ENCODE data around the gene THRA. TPM values are rescaled to one million over a fixed set of nuclear protein-coding genes. Genes with fewer than 3 reads are reported as not detected.

THRA gene
- total RNA-seq, 1 donor from 2014 or later, result 30.8 TPM

DNA sequence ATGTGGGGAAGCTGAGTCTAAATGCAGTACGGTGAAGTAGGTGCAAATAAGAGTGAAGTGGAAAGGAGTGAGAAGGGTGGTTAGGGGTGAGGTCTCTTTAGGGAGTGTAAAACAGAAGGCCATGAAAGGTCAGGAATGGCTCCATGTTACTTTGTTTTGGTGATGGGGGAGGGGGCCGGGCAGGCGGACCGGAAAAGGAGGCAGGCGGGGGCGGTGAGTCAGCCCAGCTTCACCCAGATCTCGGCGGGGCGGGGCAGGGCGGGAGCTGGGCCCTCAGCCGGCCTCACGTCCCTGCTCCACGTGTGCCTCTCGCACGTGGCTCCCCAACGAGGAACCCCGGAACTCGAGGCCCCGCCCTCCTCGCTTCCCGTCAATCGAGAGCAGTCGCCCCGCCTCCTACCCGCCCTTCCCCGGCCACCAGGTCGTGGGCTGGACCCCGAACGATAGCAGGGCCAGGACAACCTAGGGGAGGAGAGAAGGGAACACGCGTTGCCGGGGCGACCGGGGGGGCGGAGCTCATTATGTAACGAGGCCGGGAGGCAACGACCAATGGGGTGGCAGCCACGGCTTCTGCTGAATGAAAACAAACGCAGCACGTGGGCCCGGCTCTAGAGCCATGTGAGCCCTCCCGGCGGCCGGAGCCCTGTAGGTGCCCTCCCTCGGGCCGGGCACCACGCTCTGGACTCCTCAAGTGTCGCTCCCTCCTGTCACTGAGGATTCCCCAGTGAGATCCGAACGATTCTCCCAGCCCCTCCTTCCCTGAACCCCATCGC lies 36.3 kb downstream of the THRA start:
- Histone ChIP-seq H3K4me3 (ENCODE audit: low read length in 3 of 3) (peak overlapping the region; percentile 96 to 100 (median 100)), H3K4me1 (ENCODE audit: control insufficient read depth in 3 of 3, insufficient read depth in 3 of 3, low read length in 3 of 3) (peaks cover 75 to 88% (median 79%) of the 10 kb centered on the region in 3 donors), H3K27ac (ENCODE audit: low read depth, low read length) (peak overlapping the region; percentile 99), H3K9ac (ENCODE audit: low read depth in 1 of 3, low read length in 3 of 3) (peak overlapping the region; percentile 99 to 100 (median 100)), H3K36me3 (ENCODE audit: control insufficient read depth in 3 of 3, insufficient read depth in 3 of 3, low read length in 3 of 3) (peaks cover 33 to 56% (median 37%) of the 10 kb centered on the region in 3 donors), H3K27me3 (ENCODE audit: control insufficient read depth in 3 of 3, insufficient read depth in 3 of 3, low read length in 3 of 3) (no peaks in the 10 kb centered on the region), H3K9me3 (ENCODE audit: control insufficient read depth in 3 of 3, low read length in 3 of 3) (no peaks in the 10 kb centered on the region)

DNA sequence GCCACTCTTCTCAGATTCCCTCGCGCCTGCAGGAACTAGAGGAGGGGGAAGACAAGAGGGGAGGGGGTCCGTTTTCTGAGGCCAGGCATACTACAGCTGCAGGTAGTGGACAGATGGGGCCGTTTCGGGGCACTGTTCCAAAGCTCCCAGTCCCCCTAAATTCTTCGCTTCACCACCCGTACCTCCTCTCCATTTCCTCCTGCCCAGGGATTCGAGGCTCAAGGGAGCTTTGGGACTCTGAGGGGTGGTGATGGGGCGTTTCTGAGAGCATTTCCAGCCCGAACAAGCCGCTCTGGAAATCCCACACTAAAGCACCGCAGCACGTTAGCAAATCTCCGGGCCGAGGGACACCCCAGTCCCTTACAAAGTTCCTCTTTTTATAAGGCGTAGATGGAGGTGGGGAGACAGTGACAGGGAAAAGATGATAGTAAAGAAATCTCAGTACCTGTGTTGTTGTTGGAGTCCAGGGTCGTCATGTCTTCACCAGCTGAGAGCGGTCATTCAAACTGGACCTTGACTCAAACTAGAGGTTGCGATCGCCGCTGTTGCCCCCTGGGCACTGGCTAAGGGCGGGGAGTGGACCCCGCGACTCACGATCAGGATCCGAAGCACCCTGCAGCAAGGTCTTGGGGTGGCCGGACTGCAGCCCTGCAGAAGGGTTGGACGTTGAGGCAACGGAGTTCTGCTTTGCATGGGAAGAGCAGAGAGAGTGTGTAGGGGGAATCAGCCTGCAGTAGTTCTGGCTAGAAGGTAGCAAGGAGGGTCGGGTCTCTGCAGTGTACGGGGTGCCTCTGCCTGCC lies 37.1 kb downstream of the THRA start:
- Histone ChIP-seq H3K4me1 (ENCODE audit: control insufficient read depth in 3 of 3, insufficient read depth in 3 of 3, low read length in 3 of 3) (peaks cover 75 to 88% (median 79%) of the 10 kb centered on the region in 3 donors), H3K27me3 (ENCODE audit: control insufficient read depth in 3 of 3, insufficient read depth in 3 of 3, low read length in 3 of 3) (no peaks in the 10 kb centered on the region), H3K9ac (ENCODE audit: low read depth in 1 of 3, low read length in 3 of 3) (peak overlapping the region; percentile 99 to 100 (median 100)), H3K36me3 (ENCODE audit: control insufficient read depth in 3 of 3, insufficient read depth in 3 of 3, low read length in 3 of 3) (peaks cover 28 to 48% (median 29%) of the 10 kb centered on the region in 3 donors), H3K9me3 (ENCODE audit: control insufficient read depth in 3 of 3, low read length in 3 of 3) (no peaks in the 10 kb centered on the region), H3K4me3 (ENCODE audit: low read length in 3 of 3) (peak overlapping the region; percentile 96 to 100 (median 100)), H3K27ac (ENCODE audit: low read depth, low read length) (peak overlapping the region; percentile 99)

DNA sequence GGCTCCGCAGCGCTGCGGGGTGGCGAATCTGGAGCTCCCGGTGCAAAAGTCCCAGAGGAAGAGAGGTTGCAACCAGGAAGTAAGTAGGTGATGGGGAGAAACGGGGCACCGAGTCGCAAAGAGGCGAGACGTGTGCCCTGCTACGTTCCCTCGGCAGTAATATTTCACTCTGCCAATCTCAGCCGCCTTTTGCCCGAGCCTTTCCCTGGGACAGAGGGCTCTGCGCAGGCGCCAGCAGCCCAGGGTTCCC lies 37.6 kb downstream of the THRA start, which contains the start of gene NR1D1:
TSS of gene NR1D1 (minus strand) at position 171 of the 250 bp plus-strand sequence. CDS start 495 bp downstream, outside the sequence.
- no peaks in the 10 kb centered on the region for H3K27me3 ChIP-seq (ENCODE audit: control insufficient read depth in 3 of 3, insufficient read depth in 3 of 3, low read length in 3 of 3)
- no peaks in the 10 kb centered on the region for H3K9me3 ChIP-seq (ENCODE audit: control insufficient read depth in 3 of 3, low read length in 3 of 3)
- H3K4me1 ChIP-seq (ENCODE audit: control insufficient read depth in 3 of 3, insufficient read depth in 3 of 3, low read length in 3 of 3), result peaks cover 75 to 88% (median 79%) of the 10 kb centered on the region in 3 donors
- H3K27ac ChIP-seq (ENCODE audit: low read depth, low read length), result peak within 1 kb of the TSS; percentile 99
- peak within 1 kb of the TSS; percentile 96 to 100 (median 100) for H3K4me3 ChIP-seq (ENCODE audit: low read length in 3 of 3)
- peaks cover 23 to 43% (median 24%) of the 10 kb centered on the region in 3 donors for H3K36me3 ChIP-seq (ENCODE audit: control insufficient read depth in 3 of 3, insufficient read depth in 3 of 3, low read length in 3 of 3)
- H3K9ac ChIP-seq (ENCODE audit: low read depth in 1 of 3, low read length in 3 of 3), result peak within 1 kb of the TSS; percentile 99 to 100 (median 100)

DNA sequence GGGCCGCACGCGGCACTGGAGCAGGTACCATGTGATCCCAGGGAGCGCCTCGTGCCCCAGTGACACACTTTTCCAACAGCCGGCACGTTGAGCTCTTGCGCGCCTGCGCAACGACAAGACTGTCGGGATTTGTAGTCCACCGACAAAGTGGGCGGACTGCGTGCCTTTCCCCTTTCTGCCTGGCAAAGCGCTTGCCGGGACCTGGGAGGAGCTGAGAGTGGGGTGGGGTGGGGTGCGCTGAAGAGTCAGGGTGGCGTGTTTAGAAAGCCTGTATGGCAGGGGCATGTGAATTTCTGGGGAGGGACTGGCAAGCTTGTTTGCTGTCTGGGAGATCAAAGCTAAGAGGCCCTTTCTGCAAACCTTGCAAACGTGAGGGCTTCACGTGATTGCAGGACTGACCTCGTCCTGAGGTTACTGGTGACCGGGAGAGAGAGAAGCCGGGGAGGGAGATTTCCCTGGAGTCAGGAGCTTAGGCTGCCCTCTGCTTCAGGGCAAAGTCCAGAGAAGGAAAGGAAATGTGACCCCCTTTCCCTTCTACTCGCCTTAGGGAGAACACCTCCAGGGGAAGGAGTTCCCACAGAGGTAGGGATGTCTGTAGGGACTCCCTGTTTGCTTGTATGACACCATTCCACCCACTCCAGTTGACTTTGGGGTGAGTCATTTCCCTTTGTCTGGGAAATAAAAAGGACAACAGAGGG lies 38.1 kb downstream of the THRA start:
- H3K36me3 ChIP-seq (ENCODE audit: control insufficient read depth in 3 of 3, insufficient read depth in 3 of 3, low read length in 3 of 3), result peaks cover 19 to 38% (median 20%) of the 10 kb centered on the region in 3 donors
- H3K4me3 ChIP-seq (ENCODE audit: low read length in 3 of 3), result peak overlapping the region; percentile 96 to 100 (median 100)
- no peaks in the 10 kb centered on the region for H3K9me3 ChIP-seq (ENCODE audit: control insufficient read depth in 3 of 3, low read length in 3 of 3)
- no peaks in the 10 kb centered on the region for H3K27me3 ChIP-seq (ENCODE audit: control insufficient read depth in 3 of 3, insufficient read depth in 3 of 3, low read length in 3 of 3)
- peaks cover 75 to 88% (median 79%) of the 10 kb centered on the region in 3 donors for H3K4me1 ChIP-seq (ENCODE audit: control insufficient read depth in 3 of 3, insufficient read depth in 3 of 3, low read length in 3 of 3)
- H3K9ac ChIP-seq (ENCODE audit: low read depth in 1 of 3, low read length in 3 of 3), result peak overlapping the region; percentile 99 to 100 (median 100)
- peak overlapping the region; percentile 99 for H3K27ac ChIP-seq (ENCODE audit: low read depth, low read length)

DNA sequence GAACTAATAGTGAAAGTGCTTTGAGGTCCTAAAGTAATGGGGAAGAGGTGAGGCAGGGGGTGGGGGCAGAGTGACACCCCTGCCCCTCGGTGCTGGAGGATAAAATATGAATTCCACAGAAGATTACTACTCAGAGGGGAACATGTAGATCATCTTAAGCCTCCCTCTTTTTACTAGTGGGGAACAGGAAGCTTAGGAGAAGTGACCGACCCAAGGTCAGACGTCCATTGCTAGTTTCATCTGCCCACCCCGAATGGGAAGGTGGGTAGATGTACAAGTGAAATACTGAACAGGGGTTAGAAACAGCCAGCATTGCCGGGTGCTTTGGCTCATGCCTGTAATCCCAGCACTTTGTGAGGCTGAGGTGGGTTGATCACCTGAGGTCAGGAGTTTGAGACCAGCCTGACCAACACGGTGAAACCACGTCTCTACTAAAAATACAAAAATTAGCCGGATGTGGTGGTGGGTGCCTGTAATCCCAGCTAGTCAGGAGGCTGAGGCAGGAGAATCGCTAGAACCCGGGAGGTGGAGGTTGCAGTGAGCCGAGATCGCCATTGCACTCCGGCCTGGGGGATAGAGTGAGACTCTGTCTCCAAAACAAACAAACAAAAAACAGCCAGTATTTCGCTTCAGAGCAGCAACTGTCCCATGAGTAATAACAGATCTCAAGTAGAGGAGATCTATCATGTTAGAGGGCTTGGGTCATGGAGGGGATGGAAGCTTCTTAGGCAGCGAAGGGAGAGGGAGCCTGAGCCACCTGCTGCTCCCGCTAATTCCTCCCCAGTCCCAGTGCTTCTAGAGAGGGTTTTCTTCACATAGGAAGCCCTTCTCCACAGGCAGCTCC lies 38.8 kb downstream of the THRA start:
- H3K9me3 ChIP-seq (ENCODE audit: control insufficient read depth in 3 of 3, low read length in 3 of 3), result no peaks in the 10 kb centered on the region
- H3K4me3 ChIP-seq (ENCODE audit: low read length in 3 of 3), result peak overlapping the region; percentile 96 to 100 (median 100)
- H3K27ac ChIP-seq (ENCODE audit: low read depth, low read length), result peak overlapping the region; percentile 99
- H3K4me1 ChIP-seq (ENCODE audit: control insufficient read depth in 3 of 3, insufficient read depth in 3 of 3, low read length in 3 of 3), result peaks cover 75 to 88% (median 79%) of the 10 kb centered on the region in 3 donors
- peaks cover 11 to 30% (median 12%) of the 10 kb centered on the region in 3 donors for H3K36me3 ChIP-seq (ENCODE audit: control insufficient read depth in 3 of 3, insufficient read depth in 3 of 3, low read length in 3 of 3)
- H3K27me3 ChIP-seq (ENCODE audit: control insufficient read depth in 3 of 3, insufficient read depth in 3 of 3, low read length in 3 of 3), result no peaks in the 10 kb centered on the region
- H3K9ac ChIP-seq (ENCODE audit: low read depth in 1 of 3, low read length in 3 of 3), result peak overlapping the region; percentile 81 to 100 (median 89)

DNA sequence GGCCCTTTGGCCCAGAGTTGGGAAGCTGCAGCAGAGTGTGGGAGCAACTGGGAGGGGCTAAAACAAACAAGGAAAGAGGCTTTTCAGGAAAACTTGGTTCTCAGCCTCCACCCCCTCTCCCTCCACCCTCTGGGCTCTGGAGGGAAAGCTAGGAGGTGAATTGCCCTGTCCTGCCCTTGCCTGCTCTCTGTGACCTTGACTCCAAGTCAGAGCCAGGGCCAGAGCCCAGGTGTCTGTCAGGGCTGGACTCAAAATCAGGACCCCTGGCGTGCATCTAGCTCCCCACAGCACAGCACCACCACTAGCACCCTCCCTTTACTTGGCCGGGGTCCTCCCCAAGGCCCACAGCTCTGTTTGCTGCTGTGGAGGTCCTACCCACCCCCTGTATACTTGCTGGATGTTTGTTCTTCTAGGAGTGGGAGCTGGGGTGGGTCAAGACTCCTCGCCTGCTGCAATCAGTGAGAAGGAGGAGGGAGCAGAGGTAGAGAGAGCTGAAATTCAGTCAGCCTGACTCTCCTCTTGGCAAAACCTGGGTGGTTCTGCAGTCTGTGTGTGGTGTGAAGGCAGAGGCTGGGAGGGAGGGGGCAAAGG lies 40.4 kb downstream of the THRA start:
- peak overlapping the region; percentile 99 for H3K27ac ChIP-seq (ENCODE audit: low read depth, low read length)
- H3K9ac ChIP-seq (ENCODE audit: low read depth in 1 of 3, low read length in 3 of 3), result peak overlapping the region; percentile 19 to 84 (median 59)
- peak overlapping the region in 2 of 3 donors; percentile 22 to 24 for H3K4me3 ChIP-seq (ENCODE audit: low read length in 3 of 3)

DNA sequence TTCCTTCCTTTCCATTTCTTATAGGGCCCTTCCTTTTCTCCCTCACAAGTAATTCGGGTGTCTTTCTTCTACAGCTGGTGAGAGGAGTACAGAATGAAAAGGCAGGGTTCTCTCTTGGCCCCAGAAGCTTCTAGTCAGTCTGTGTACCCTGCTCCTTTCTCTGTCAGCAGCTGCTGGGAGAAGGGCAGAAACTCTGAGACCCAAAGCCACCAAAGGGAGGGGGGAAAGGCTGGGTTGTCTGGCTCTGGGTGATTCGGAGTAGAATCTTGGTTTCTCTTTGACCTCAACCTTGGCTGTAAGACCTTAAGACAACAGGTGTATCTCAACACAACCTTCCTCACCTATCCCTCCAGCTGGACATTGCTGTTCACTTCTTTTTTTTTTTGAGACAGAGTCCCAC lies 40.9 kb downstream of the THRA start:
- H3K4me3 ChIP-seq (ENCODE audit: low read length in 3 of 3), result peak overlapping the region in 1 of 3 donors; percentile 22
- peak overlapping the region in 2 of 3 donors; percentile 59 to 84 for H3K9ac ChIP-seq (ENCODE audit: low read depth in 1 of 3, low read length in 3 of 3)
- peaks cover 77 to 88% (median 77%) of the 10 kb centered on the region in 3 donors for H3K4me1 ChIP-seq (ENCODE audit: control insufficient read depth in 3 of 3, insufficient read depth in 3 of 3, low read length in 3 of 3)
- H3K36me3 ChIP-seq (ENCODE audit: control insufficient read depth in 3 of 3, insufficient read depth in 3 of 3, low read length in 3 of 3), result peaks cover 0 to 11% (median 0%) of the 10 kb centered on the region in 3 donors
- peak overlapping the region; percentile 99 for H3K27ac ChIP-seq (ENCODE audit: low read depth, low read length)
- no peaks in the 10 kb centered on the region for H3K9me3 ChIP-seq (ENCODE audit: control insufficient read depth in 3 of 3, low read length in 3 of 3)
- H3K27me3 ChIP-seq (ENCODE audit: control insufficient read depth in 3 of 3, insufficient read depth in 3 of 3, low read length in 3 of 3), result no peaks in the 10 kb centered on the region

More for the DNA sequence above, 40.4 kb downstream of the THRA start:
- Histone ChIP-seq H3K4me1 (ENCODE audit: control insufficient read depth in 3 of 3, insufficient read depth in 3 of 3, low read length in 3 of 3) (peaks cover 74 to 88% (median 78%) of the 10 kb centered on the region in 3 donors), H3K27me3 (ENCODE audit: control insufficient read depth in 3 of 3, insufficient read depth in 3 of 3, low read length in 3 of 3) (no peaks in the 10 kb centered on the region), H3K36me3 (ENCODE audit: control insufficient read depth in 3 of 3, insufficient read depth in 3 of 3, low read length in 3 of 3) (peaks cover 0 to 16% (median 0%) of the 10 kb centered on the region in 3 donors), H3K9me3 (ENCODE audit: control insufficient read depth in 3 of 3, low read length in 3 of 3) (no peaks in the 10 kb centered on the region)

DNA sequence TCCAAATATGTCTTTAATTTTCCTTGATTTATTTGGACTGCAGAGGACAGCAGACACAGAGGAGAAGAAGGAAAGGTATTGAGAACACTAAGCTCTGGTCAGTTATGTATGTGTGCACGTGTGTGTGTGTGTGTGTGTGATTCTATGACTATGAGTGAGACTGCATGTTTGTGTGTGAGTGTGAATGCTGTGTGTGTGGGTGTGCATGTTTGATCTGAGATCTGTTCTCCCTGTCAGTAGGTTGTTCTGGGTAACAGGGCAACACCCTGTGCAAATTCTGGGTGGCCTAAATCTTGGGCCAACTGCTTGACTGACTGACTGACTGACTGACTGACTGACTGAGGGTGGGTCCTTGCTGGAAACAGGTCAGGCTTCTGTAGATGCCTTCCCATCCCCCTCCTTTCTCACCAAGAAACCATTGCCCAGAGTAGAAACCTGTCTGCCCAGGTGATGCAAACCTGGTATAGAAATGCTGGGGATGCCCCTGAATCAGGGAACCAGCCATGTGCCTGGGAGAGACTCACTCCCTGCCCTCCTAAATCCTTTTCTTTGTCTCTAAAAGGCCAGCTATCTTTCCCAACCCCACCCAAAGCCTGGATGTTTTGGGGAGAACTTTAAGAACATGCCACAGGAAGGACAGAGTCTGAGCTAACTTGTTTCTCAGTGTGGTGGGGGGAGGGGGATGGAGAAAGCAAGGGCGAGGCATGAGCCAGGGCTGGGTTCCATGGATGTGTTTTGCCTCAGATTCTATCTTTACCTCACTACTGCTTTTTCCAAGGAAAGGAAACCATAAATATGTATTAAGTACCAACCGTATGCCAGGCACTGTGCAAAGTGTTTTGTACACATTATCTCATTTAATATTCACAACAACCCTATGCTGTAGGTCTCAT lies 42.1 kb downstream of the THRA start:
- H3K4me1 ChIP-seq (ENCODE audit: control insufficient read depth in 3 of 3, insufficient read depth in 3 of 3, low read length in 3 of 3), result peaks cover 85 to 94% (median 88%) of the 10 kb centered on the region in 3 donors
- peaks cover 0 to 5% (median 0%) of the 10 kb centered on the region in 3 donors for H3K36me3 ChIP-seq (ENCODE audit: control insufficient read depth in 3 of 3, insufficient read depth in 3 of 3, low read length in 3 of 3)
- peak overlapping the region; percentile 99 for H3K27ac ChIP-seq (ENCODE audit: low read depth, low read length)
- peak overlapping the region in 2 of 3 donors; percentile 36 to 95 for H3K9ac ChIP-seq (ENCODE audit: low read depth in 1 of 3, low read length in 3 of 3)
- H3K4me3 ChIP-seq (ENCODE audit: low read length in 3 of 3), result peak overlapping the region in 2 of 3 donors; percentile 0 to 27
- H3K9me3 ChIP-seq (ENCODE audit: control insufficient read depth in 3 of 3, low read length in 3 of 3), result no peaks in the 10 kb centered on the region
- no peaks in the 10 kb centered on the region for H3K27me3 ChIP-seq (ENCODE audit: control insufficient read depth in 3 of 3, insufficient read depth in 3 of 3, low read length in 3 of 3)

Data from skeletal muscle tissue (tissue), 4 donors.